IPS-NIHi7 (cell line): ENCODE data around the gene WWOX.
"Not testable (repeated sequence)": the region's sequence is repeated elsewhere in the genome, so short reads cannot be mapped to it uniquely, and the experiment has no call there.

Experiments used
- DNase-seq: peaks from one replicate; pipeline ENCODE4 v3.0.0; 2012; ENCODE audit warnings: mixed read lengths; ENCODE audit errors: extremely low spot score

WWOX gene

GRCh38 chr16:78574571-78574970 is 475.1 kb downstream of the WWOX start:
- no peak for DNase-seq

- DNase-seq = no peak
Measured at GRCh38 chr16:78576941-78577340, 477.5 kb downstream of the WWOX start.

GRCh38 chr16:78577630-78578029 is 478.2 kb downstream of the WWOX start:
- DNase-seq = no peak

GRCh38 chr16:78579020-78579419 is 479.6 kb downstream of the WWOX start:
- DNase-seq = no peak

GRCh38 chr16:78583441-78583840 is 484.0 kb downstream of the WWOX start:
- DNase-seq = no peak

GRCh38 chr16:78584213-78584860 is 484.9 kb downstream of the WWOX start:
- no peak for DNase-seq

- DNase-seq = no peak
Measured at GRCh38 chr16:78584991-78585390, 485.5 kb downstream of the WWOX start.

- DNase-seq = no peak
Measured at GRCh38 chr16:78589331-78589730, 489.9 kb downstream of the WWOX start.

- no peak for DNase-seq
Measured at GRCh38 chr16:78591682-78592103, 492.2 kb downstream of the WWOX start.

GRCh38 chr16:78592111-78592510 is 492.7 kb downstream of the WWOX start:
- DNase-seq = no peak

GRCh38 chr16:78593352-78593751 is 493.9 kb downstream of the WWOX start:
- DNase-seq = no peak

- no peak for DNase-seq
Measured at GRCh38 chr16:78594191-78594590, 494.7 kb downstream of the WWOX start.

GRCh38 chr16:78596348-78596995 is 497.0 kb downstream of the WWOX start:
- no peak for DNase-seq

- no peak for DNase-seq
Measured at GRCh38 chr16:78596996-78597422, 497.6 kb downstream of the WWOX start.

GRCh38 chr16:78597809-78598570 is 498.5 kb downstream of the WWOX start:
- no peak for DNase-seq

GRCh38 chr16:78599271-78599670 is 499.8 kb downstream of the WWOX start:
- no peak for DNase-seq

GRCh38 chr16:78604423-78605062 is 505.1 kb downstream of the WWOX start:
- DNase-seq = not testable (repeated sequence)

GRCh38 chr16:78605548-78606101 is 506.2 kb downstream of the WWOX start:
- DNase-seq = no peak

- no peak for DNase-seq
Measured at GRCh38 chr16:78606545-78606944, 507.1 kb downstream of the WWOX start.

GRCh38 chr16:78607022-78607421 is 507.6 kb downstream of the WWOX start:
- DNase-seq = no peak

- no peak for DNase-seq
Measured at GRCh38 chr16:78607465-78607864, 508.0 kb downstream of the WWOX start.

- no peak for DNase-seq
Measured at GRCh38 chr16:78608305-78608776, 508.9 kb downstream of the WWOX start.
